Spinal cord (tissue), 10 donors: ENCODE results near the gene MSLN. TPM values are rescaled to one million over a fixed set of nuclear protein-coding genes. Genes with fewer than 3 reads are reported as not detected.

Source experiments
- DNase-seq, 6 donors: peaks; one replicate each; pipeline versions ENCODE4 v3.0.0 to v3.0.0-alpha.2; 2013 to 2015; ENCODE audit warnings: low spot score in 6 of 6, low read depth in 4 of 6
- H3K27ac ChIP-seq: one replicate; pipeline ENCODE4 v1.5.1; 2013; ENCODE audit warnings: low read depth, low read length, control low read depth
- H3K27me3 ChIP-seq: one replicate; pipeline ENCODE4 v1.6.1; 2013; ENCODE audit warnings: low read length; ENCODE audit not compliant: control insufficient read depth, insufficient read depth
- H3K36me3 ChIP-seq: one replicate; pipeline ENCODE4 v1.6.1; 2013; ENCODE audit warnings: low read length; ENCODE audit not compliant: control insufficient read depth, insufficient read depth
- H3K4me1 ChIP-seq: one replicate; pipeline ENCODE4 v1.6.1; 2013; ENCODE audit warnings: low read length; ENCODE audit not compliant: control insufficient read depth, insufficient read depth
- H3K4me3 ChIP-seq: one replicate; pipeline ENCODE4 v1.5.1; 2013; ENCODE audit warnings: low read depth, low read length, control low read depth
- H3K9me3 ChIP-seq: one replicate; pipeline ENCODE4 v1.6.1; 2013; ENCODE audit warnings: low read length; ENCODE audit not compliant: control insufficient read depth, insufficient read depth
- WGBS: methylation state at CpG from one replicate; pipeline ENCODE4 v1.1.5; 2013; ENCODE audit warnings: missing lambda C conversion rate; ENCODE audit not compliant: insufficient coverage; 5-methylcytosine and 5-hydroxymethylcytosine counted together
- polyA plus RNA-seq, 2 donors: library from polyadenylated mRNA; unstranded; fragments of 120-200 nt; gene quantifications; one replicate each; pipeline ENCODE4 v1.2.1, GENCODE V29; 2013; ENCODE audit not compliant: insufficient read length in 2 of 2
- total RNA-seq, 2 donors: library from RNA; depleted of rRNA in 1 of 2; stranded (reverse); fragments of 120-200 nt in 1 of 2; fragments of >200 nt in 1 of 2; gene quantifications; one replicate each; pipeline versions ENCODE4 v1.2.3 to v1.2.4, GENCODE V29; 2013 to 2014
- donor health status: healthy.

MSLN gene
- total and polyA plus RNA-seq, 4 donors = 0.24 to 0.83 (median 0.48) TPM

DNA sequence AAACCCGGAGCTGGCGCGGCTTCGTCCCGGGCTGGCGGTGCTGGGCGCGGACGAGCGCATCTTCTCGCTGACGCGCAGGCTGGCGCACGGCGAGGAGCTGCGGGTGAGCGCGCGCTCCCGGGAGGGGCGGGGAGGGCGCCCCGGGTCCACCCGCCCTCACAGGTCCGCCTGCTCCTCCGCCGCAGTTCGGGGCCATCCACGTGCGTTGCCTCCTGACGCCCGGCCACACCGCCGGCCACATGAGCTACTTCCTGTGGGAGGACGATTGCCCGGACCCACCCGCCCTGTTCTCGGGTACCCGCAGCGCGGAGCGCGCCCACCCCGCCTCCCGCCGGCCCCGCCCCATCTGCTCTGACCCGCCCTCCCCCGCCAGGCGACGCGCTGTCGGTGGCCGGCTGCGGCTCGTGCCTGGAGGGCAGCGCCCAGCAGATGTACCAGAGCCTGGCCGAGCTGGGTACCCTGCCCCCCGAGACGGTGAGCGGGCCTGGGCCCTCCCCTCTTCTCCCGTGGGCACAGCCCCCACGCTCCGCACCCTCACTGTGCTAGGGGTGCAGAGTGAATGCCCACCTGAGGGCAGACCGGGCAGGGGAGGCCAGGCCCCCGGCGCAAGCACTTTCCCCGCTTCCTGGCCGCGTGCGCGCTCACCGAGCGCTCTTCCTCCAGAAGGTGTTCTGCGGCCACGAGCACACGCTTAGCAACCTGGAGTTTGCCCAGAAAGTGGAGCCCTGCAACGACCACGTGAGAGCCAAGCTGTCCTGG is 32.2 kb upstream of the MSLN start:
- DNase-seq = peak in 2 of 6 donors; percentile 77 to 79
- no peak overlapping the region for H3K27ac ChIP-seq
- H3K4me3 ChIP-seq = no peak overlapping the region
- WGBS = under 1% methylated on average over 74 of the region's 80 CpGs
- peaks cover 66% of the 10 kb centered on the region for H3K36me3 ChIP-seq
- H3K9me3 ChIP-seq = no peaks in the 10 kb centered on the region
- peaks cover 49% of the 10 kb centered on the region for H3K4me1 ChIP-seq
- no peaks in the 10 kb centered on the region for H3K27me3 ChIP-seq

- 60% methylated on average over 42 of the region's 55 CpGs for WGBS
- no peak overlapping the region for H3K4me3 ChIP-seq
- H3K27ac ChIP-seq = no peak overlapping the region
These were observed 31.4 kb upstream of the MSLN start for GRCh38 chr16:728890-729744.

GRCh38 chr16:729768-730665 is 30.5 kb upstream of the MSLN start:
- peaks cover 42% of the 10 kb centered on the region for H3K4me1 ChIP-seq
- H3K36me3 ChIP-seq = peaks cover 66% of the 10 kb centered on the region
- 87% methylated on average over 37 of the region's 37 CpGs for WGBS
- H3K9me3 ChIP-seq = no peaks in the 10 kb centered on the region
- H3K27ac ChIP-seq = no peak overlapping the region
- H3K27me3 ChIP-seq = no peaks in the 10 kb centered on the region
- DNase-seq = no peak
- H3K4me3 ChIP-seq = no peak overlapping the region

More at GRCh38 chr16:728890-729744, 31.4 kb upstream of the MSLN start:
- no peaks in the 10 kb centered on the region for H3K27me3 ChIP-seq
- no peak for DNase-seq
- H3K4me1 ChIP-seq = peaks cover 45% of the 10 kb centered on the region
- peaks cover 66% of the 10 kb centered on the region for H3K36me3 ChIP-seq
- no peaks in the 10 kb centered on the region for H3K9me3 ChIP-seq

GRCh38 chr16:730666-731509 is 29.6 kb upstream of the MSLN start:
- no peaks in the 10 kb centered on the region for H3K27me3 ChIP-seq
- no peak for DNase-seq
- WGBS = 89% methylated on average over 17 of the region's 22 CpGs
- H3K27ac ChIP-seq = no peak overlapping the region
- H3K4me3 ChIP-seq = no peak overlapping the region
- H3K36me3 ChIP-seq = peaks cover 70% of the 10 kb centered on the region
- peaks cover 35% of the 10 kb centered on the region for H3K4me1 ChIP-seq
- no peaks in the 10 kb centered on the region for H3K9me3 ChIP-seq

GRCh38 chr16:732332-732731 is 28.2 kb upstream of the MSLN start:
- WGBS = 88% methylated on average over 12 of the region's 12 CpGs
- DNase-seq = no peak
- Histone ChIP-seq H3K4me1 (peaks cover 23% of the 10 kb centered on the region), H3K27ac (no peak overlapping the region), H3K4me3 (no peak overlapping the region), H3K27me3 (no peaks in the 10 kb centered on the region), H3K36me3 (peaks cover 84% of the 10 kb centered on the region), H3K9me3 (no peaks in the 10 kb centered on the region)

- no peaks in the 10 kb centered on the region for H3K27me3 ChIP-seq
- H3K27ac ChIP-seq = no peak overlapping the region
- H3K4me3 ChIP-seq = no peak overlapping the region
- peaks cover 17% of the 10 kb centered on the region for H3K4me1 ChIP-seq
- WGBS = 90% methylated on average over 13 of the region's 13 CpGs
- no peaks in the 10 kb centered on the region for H3K9me3 ChIP-seq
- H3K36me3 ChIP-seq = peaks cover 90% of the 10 kb centered on the region
- no peak for DNase-seq
These were observed 27.6 kb upstream of the MSLN start for GRCh38 chr16:732936-733335.

- Histone ChIP-seq H3K36me3 (peaks cover 96% of the 10 kb centered on the region), H3K9me3 (no peaks in the 10 kb centered on the region), H3K4me3 (no peak overlapping the region), H3K27me3 (no peaks in the 10 kb centered on the region), H3K4me1 (peaks cover 12% of the 10 kb centered on the region), H3K27ac (no peak overlapping the region)
- WGBS = 92% methylated on average over 33 of the region's 34 CpGs
- no peak for DNase-seq
These were observed 26.9 kb upstream of the MSLN start for GRCh38 chr16:733382-734207.

DNA sequence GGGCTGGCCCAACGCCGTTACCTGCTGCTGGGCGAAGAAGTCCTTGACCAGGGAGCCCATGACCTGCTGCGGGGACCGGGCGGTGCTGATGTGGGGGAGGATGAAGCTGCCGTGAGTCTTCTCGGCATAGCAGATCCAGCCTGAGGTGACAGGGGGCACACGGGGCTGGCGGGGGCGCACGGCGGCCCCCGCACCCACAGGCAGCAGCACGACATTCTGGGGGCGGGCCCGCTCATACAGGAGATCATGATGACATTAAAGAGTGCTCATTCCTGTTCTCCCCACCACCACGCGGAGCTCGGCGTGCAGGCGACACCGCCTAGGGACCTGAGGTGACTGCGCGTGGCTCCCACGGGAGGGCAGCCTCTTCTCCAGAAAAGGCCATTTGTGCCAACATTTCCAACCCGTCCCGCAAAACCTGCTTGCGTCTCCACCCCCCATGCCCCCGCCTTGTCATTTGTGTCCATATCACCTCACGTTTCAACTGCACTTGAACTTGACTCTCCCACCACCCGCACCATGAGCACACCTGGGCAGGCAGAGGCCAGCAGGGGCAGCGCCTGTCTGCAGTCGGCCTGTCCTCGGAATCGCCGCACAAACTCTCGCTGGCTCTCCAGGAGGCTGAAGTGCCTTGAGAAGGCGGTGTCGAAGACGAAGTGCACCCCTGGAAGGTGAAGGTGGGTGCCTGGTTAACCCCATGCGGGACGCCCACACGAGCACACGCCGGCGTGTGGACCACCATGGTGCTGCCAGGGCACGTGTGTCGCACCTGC is 26.1 kb upstream of the MSLN start:
- 93% methylated on average over 49 of the region's 49 CpGs for WGBS
- Histone ChIP-seq H3K27ac (no peak overlapping the region), H3K27me3 (no peaks in the 10 kb centered on the region), H3K36me3 (peaks cover 99% of the 10 kb centered on the region), H3K9me3 (no peaks in the 10 kb centered on the region), H3K4me1 (peaks cover 5% of the 10 kb centered on the region), H3K4me3 (no peak overlapping the region)
- no peak for DNase-seq
